Measurements from ENCODE around the gene ADRM1.

ADRM1 gene

GRCh38 chr20:62281161-62281933 lies 21.4 kb upstream of the ADRM1 start:
- no peak for DNase-seq

DNA sequence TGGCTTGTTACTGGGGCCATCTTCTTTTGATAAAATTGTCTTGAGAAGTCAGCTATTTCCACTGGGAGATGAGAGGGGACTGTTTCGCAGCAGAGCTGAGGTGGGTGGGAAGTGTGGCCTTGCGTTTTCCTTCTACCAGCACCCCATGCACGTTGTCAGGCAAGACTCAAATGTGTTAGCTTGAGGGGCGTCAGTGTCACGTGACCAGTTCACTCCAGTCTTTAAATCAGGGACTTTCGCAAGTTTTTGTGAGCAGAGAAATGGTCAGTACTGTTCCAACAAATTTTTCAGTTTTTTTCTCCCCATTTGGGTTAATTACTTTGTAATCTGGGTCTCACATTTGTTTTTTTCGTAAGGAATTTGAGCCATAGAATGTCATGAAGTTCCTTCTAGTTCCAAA lies 20.7 kb upstream of the ADRM1 start:
- no peak for DNase-seq

DNA sequence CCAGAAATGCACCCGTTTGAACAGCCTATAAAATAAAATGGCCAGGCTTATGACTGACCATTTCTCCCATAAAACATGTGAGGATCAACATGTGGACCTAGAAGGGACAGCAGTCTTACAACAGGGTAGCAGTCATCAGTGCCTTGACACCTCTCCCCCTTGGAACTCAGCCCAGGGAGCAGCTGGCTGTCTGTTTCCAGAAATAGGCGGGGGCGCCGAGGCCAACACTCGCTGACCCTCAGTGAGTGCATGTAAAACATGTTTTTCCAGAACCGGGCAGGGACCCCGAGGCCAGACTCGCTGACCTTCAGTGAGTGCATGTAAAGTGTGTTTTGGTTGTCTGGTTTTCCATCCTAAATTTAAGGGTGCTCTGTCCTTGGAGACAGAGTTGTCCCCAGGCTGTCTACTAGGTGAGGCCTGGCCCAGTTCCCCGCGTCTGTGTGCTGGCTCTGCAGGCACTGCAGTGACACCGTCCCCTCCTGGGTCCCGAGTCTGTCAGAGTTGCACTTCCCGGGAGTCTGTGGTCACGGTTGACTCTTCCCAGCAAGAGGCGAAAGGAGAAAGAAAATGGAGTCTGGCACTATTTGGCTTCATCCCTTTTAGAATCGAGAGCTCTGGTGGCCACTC lies 19.8 kb upstream of the ADRM1 start:
- no peak for DNase-seq

DNA sequence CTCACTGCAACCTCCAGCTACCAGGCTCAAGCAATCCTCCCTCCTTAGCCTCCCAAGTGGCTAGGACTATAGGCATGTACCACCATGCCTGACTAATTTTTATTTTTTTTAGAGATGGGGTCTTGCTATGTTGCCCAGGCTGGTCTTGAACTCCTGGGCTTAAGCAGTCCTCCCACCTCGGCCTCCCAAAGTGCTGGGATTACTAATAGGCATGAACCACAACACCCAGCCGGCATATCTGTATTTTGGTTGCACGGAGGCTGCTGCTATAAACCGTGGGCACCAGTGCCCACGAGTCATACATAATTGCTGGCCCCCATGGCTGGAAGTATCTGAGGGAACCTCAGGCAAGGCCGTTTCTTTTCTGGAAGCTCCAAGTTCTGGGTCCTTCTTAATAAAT lies 18.3 kb upstream of the ADRM1 start:
- DNase-seq, result no peak

DNA sequence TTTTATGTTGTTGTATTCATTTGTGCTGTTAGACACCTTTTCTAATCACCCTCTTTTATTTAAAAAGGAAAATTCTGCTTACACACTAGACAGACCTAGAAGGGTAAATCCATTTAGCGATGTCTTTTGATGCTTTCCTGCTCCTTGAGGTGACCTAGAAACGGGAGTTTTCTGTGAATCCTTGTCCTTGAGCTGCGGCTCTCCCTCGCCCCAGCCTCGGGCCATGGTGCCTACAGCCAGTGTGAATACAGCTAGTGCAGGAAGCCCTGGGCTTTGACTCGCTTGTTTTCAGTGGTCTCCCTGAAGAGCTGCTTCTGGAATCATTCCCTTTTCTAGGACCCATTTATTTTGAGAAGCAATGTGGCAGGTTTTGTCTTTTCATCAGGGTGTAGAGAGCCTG lies 17.6 kb upstream of the ADRM1 start:
- DNase-seq, result no peak

GRCh38 chr20:62285722-62286121 lies 17.1 kb upstream of the ADRM1 start:
- no peak for DNase-seq

DNA sequence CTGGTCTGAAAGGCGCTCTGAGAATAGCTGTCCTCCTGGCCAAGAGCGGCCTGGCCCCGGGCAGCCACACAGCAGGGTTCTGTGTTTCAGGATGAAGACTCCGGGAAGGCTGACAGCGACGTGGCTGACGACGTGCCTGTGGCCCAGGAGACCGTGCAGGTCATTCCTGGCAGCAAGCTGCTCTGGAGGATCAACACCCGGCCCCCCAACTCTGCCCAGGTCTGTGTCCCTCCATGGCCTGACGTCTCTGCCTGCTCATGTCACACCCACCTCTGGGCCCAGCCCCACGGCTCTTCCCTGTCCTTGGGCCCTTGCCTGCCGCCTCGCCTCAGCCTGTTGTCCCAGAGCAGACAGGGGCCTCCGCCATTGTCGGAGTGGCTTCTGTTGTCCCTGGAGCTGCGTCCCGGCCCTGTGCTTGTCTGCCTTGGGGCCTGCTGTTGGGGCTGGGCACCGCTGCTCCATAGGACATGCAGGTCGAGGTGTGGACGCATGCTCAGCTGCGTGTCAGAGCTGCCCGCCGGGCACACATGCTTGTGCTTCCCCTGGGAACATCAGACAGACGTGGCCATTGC lies 16.2 kb upstream of the ADRM1 start:
- no peak for DNase-seq

GRCh38 chr20:62287129-62287528 lies 15.7 kb upstream of the ADRM1 start:
- DNase-seq, result no peak

DNA sequence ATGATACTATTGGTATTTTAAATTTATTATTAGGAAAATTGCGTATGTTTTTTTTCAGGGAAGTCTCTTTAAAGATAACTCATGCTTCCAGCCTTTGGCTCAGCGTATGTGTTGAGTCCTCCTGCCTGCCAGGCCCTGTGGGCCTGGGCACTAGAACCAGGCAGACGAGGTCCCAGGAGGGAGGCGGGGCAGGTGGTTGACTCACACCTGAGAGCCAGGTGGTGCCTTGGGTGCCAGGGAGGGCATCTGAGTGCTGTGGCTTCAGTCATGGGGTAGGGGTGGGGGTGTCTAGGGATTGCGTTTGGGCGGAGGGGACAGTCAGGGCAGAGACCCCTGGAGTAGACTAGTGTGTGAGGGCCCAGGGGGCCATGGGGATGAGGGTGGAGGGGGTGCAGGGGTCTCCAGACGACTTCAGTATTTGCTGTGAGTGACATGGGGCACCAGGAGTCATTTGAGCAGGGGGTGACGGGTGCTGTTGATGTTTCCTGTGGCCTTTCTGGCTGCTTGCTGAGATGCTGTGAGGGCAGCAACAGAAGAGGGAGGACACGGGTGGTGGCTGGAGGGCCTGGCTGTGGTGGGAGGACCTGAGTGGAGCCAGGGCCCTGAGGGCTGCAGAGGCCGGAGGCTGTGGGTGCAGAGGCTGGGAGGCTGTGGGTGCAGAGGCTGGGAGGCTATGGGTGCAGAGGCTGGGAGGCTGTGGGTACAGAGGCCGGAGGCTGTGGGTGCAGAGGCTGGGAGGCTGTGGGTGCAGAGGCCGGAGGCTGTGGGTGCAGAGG lies 14.8 kb upstream of the ADRM1 start:
- no peak for DNase-seq

GRCh38 chr20:62288535-62289105 lies 14.2 kb upstream of the ADRM1 start:
- no peak for DNase-seq

DNA sequence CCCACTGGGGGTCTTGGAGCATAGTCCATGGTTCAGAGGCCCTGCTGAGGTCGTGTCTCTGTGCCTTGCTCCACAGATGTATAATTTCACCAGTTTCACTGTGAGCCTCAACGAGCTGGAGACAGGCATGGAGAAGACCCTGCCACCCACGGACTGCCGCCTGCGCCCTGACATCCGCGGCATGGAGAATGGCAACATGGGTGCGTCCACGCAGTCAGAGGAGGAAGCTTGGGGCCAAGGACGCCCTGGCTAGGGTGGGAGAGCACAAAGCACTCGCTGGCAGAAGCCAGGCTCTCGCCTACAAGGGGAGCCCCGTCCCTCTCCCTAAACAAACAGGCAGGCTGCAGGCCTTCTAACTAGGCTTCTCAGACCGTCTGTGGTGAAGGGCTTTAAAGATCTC lies 13.7 kb upstream of the ADRM1 start:
- DNase-seq, result no peak

- DNase-seq, result no peak
Observed at GRCh38 chr20:62289898-62290297, 12.9 kb upstream of the ADRM1 start.

DNA sequence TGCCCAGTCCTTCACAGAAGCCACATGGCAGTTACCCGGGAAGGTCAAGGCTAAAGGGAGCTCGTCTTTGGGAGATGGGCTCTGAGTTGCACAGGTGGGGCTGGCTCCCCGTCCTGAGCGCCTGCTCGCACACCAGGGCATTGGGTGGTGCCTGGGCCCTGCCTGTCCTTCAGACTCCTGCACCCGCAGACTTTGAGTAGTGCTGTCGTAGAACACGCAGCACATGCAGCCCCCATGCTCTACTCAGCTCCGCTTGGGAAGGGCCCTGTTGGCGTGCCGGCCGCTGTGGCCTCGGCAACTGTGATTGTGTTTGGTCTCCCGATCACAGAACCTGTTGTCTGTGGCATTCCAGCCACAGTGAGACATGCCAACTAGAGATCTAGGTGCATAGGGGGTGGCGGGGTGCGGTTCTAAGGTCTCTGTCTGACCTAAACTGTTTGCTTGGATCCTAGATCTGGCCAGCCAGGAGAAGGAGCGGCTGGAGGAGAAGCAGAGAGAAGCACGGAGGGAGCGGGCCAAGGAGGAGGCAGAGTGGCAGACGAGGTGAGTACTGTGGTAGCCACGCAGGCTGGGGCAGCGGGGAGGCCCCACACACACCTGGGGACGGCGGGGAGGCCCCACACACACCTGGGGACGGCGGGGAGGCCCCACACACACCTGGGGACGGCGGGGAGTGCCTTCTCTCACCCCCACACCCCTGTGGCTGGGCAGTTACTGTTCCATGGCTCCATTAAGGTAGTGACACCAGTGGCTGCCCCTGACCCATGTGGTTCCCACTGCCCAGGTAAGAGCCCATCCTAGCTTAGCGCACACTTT lies 11.3 kb upstream of the ADRM1 start:
- DNase-seq, result no peak

DNA sequence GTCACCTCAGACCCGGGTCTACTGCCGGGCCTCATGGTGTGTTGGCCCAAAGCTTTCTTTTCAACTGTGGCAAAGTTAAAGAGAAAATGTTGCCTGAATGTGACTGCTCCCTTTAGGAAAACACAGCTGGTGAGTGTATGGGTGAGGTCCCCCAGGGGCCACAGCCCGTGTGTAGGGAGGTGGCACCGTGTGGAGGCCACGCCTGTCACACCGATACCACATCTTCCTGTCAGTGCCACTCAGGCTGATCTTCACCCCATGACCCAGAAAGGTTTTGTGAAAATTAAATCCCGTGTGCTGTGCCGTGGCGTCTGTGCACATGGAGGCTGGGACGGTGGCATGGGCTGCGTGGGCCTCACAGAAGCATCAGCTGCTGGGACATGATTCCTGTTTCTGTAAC lies 10.7 kb upstream of the ADRM1 start:
- DNase-seq, result no peak

DNA sequence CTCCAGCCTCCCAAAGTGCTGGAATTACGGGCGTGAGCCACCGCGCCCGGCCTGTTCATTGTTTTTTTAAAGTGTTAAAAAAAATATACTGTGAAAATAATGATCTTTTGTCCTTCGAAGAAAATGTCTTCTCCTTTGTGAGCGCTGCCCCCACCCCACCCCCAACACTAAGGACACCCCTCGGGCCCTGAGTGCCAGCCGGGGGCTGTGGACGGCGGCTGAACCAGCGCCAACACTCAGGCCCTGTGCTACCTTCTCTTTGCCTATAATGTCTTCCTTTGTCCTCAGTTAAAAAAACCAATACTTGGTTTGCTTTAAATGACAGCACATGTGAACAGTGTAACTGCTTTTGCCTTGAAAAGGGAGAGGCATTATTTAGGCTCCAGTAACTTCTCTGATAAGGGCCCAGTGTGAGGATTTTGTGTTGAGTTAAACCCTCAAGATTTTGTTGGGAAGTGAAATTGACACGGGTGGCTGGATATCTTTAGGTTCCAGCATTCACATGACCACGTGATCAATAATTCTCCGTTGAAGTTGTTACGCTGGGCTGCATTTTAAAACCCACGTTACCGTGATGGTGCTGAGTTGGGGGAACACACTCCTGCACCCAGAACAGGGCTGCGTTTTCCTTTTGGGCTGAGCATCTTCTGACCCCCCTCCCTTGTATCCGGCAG lies 9.5 kb upstream of the ADRM1 start:
- DNase-seq, result no peak

DNA sequence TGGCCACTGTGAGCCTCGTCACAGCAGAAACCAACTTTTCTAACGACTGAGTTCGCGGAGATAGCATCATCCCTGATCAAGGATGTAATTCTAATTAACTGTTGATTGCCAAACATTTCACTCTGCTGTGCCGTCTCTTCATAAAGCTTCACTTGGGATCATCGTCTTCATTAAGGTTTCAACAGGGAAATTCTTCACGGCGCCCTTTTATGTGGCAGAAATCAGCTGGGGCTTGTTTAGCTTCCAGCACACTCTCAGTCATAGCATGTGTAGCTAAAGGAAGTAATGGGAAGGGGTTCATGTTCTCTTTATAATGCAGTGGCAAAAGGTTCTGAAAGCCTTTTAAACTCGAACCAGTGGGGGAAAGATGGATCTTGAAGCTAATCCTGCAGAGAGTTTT lies 8.9 kb upstream of the ADRM1 start:
- no peak for DNase-seq

DNA sequence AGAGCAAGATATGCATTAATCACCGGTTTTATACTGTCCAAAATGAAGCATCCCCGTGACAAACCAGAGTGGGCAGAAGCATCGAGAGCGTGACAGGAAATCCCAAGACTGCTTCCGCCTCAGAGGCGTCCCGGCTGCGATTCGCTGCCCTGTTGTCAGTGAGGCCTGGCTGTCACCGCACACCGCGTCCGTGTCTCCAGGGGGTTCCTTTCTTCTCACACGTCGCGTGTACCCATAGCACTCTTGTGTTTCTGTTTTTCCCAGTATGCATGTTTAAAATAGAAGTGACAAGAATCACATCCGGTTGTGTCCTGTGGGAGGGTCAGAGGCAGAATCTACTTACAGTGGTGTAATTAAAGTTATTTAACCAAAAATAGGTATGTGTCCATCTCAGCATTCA lies 8.3 kb upstream of the ADRM1 start:
- DNase-seq, result no peak

DNA sequence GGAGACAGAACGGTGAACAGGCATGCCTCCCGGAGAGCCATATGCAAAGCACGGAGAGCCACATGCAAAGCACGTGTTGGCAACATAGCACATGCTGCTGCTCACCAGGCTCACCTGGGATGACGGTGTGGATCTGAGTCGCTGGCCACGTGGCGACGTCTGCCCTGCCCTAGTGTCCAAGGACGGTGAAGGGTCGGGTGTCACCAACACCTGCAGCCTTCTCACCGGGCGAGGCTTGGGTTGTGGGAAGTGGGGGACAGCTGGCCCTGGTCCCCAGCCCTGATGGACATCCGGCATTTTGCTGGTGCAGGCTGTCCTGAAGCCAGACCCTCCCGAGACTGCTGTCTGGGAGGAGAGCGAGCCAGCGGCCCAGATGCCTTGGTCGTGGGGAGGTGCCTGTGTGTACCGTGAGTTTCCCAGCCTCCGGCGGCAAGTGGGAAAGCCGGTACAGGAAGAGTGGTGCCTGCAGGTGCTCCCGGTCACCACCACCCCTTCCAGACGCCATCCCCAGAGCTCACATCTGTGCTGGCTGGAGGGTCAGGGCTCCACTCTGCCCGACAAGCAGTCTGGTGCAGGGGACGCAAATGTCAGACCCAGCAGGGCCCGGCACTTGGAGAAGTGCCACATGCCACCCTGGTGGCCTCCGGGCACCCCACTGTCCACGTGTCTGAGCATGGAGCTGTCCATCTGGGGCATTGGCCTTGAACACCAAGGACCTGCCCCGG lies 5.9 kb upstream of the ADRM1 start:
- DNase-seq, result no peak

DNA sequence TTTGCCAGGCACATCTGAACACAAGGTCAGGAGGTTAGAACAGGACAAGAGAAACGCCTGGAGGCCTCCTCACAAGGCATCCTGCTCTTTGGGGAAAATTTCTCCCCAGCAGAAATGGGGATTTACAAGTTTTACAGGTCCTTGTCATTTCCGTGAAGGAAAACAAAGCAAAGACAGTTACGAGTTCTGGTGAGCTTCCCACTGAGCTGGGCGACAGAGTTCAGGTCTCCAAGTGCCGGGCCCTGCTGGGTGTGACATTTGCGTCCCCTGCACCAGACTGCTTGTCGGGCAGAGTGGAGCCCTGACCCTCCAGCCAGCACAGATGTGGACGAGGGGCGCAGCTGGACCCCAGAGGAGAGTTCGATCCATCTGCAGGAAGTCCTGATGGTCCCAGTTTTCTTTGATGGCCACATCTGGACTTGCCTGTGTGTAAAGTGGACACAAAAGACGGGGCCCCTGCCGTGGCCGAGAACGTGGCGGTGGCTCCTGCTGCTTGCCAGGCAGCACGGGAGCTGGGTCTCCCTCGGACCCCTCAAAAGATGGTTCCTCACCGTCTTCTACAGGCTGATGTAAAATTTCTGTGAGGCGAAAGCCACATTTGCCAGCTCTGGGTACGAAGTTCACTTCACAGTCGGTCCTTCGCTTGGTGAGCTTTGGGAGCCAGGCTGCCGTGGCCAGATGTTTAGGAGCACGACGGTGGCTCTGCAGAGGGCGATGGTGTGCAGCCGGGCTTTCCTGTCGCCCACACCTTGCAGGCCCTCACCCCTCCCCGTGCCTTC lies 5.2 kb upstream of the ADRM1 start:
- no peak for DNase-seq

DNA sequence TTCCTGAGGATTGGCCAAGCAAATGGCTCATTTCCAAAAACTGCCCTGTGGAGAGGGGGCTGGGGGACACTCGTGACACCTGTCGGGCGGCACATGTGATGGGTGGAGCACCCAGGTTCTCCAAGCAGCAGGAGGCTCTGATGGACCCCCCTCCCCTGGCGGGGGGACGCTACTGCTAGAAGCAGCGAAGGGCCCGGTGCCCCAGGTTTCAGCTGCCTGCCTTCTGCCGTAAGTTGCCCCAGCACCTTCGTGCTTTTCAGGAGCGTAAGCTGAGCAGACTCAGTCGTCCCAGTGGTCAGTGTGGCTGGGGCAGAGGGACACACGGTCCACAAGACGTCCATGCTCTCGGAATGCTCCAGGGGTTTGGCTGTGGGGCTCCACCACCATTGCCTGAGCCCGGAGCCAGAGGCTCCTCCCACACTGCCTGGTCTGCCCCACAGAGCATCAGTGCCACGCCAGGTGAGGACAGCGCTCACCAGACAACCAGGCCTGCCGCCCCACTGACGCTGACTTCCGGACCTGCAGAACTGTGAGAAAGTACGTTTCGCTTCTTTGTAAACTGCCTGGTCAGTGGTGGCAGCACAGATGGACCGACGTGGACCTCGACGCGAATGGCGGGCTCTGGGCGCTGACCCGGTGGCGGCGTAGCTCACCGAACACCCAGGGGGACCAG lies 4.1 kb upstream of the ADRM1 start:
- DNase-seq, result no peak

All from stimulated activated naive CD4-positive, alpha-beta T cell treated with Interleukin-2 at 50 U/mL for 16 hours (primary cell).